ENCODE data around the gene TTN. TPM values are rescaled to one million over a fixed set of nuclear protein-coding genes. Genes with fewer than 3 reads are reported as not detected.
A peak's percentile ranks its signal among the peaks of the same experiment; 100 is the strongest.

TTN gene
- total RNA-seq, 1 experiment from 2014 or later: 0.24 TPM

DNA sequence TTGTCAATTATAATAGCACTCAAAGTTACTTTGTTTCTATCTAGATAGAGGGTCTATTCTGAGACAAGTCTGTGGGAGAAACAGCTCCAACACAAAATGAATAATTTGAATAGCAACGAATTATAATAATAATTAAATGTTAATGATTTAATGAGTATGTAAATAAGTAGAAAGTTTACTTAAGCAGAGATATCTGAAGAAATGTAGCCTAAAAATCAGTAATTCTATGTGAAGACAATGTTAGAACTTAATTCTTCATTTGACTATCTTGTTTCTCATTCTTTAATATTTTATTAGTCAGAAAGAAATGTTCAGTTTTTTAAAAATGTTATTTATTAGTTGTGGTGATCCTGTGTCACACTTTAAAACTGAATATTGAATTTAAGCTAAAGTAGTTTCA, 165.7 kb downstream of the TTN start:
- TF ChIP-seq CTCF (IDR thresholded peaks at IDR 0.05; ENCODE audit: unreplicated experiment): no peak
- Mint-ChIP-seq H3K27me3 (ENCODE audit: unreplicated experiment) (no peaks in the 10 kb centered on the region), H3K4me3 (ENCODE audit: low read depth, unreplicated experiment) (no peak overlapping the region), H3K4me1 (ENCODE audit: low read depth, unreplicated experiment) (no peaks in the 10 kb centered on the region), H3K36me3 (ENCODE audit: insufficient read depth, unreplicated experiment) (no peaks in the 10 kb centered on the region), H3K27ac (ENCODE audit: unreplicated experiment) (no peak overlapping the region), H3K9me3 (ENCODE audit: low read depth, unreplicated experiment) (no peaks in the 10 kb centered on the region)
- BruUV-seq (replicated peaks): no TSS peak
- DNase-seq: no peak
- CTCF ChIA-PET: no interaction called here
- intact Hi-C loops (cut with micrococcal nuclease; ENCODE audit: unreplicated experiment): no loop called here

- no TSS peak for BruUV-seq (replicated peaks)
- H3K27me3 Mint-ChIP-seq (ENCODE audit: unreplicated experiment): no peaks in the 10 kb centered on the region
- no peak for TF ChIP-seq CTCF (IDR thresholded peaks at IDR 0.05; ENCODE audit: unreplicated experiment)
- H3K9me3 Mint-ChIP-seq (ENCODE audit: low read depth, unreplicated experiment): no peaks in the 10 kb centered on the region
- no peak for DNase-seq
- H3K4me1 Mint-ChIP-seq (ENCODE audit: low read depth, unreplicated experiment): no peaks in the 10 kb centered on the region
- H3K4me3 Mint-ChIP-seq (ENCODE audit: low read depth, unreplicated experiment): no peak overlapping the region
- CTCF ChIA-PET: no interaction called here
- no peaks in the 10 kb centered on the region for H3K36me3 Mint-ChIP-seq (ENCODE audit: insufficient read depth, unreplicated experiment)
- intact Hi-C loops (cut with micrococcal nuclease; ENCODE audit: unreplicated experiment): no loop called here
- H3K27ac Mint-ChIP-seq (ENCODE audit: unreplicated experiment): peak overlapping the region; percentile 39
These were observed 171.3 kb downstream of the TTN start for GRCh38 chr2:178635897-178636296.

GRCh38 chr2:178632729-178633128, 174.5 kb downstream of the TTN start:
- Mint-ChIP-seq H3K27ac (ENCODE audit: unreplicated experiment) (no peak overlapping the region), H3K9me3 (ENCODE audit: low read depth, unreplicated experiment) (no peaks in the 10 kb centered on the region), H3K27me3 (ENCODE audit: unreplicated experiment) (no peaks in the 10 kb centered on the region), H3K4me1 (ENCODE audit: low read depth, unreplicated experiment) (no peaks in the 10 kb centered on the region), H3K4me3 (ENCODE audit: low read depth, unreplicated experiment) (no peak overlapping the region), H3K36me3 (ENCODE audit: insufficient read depth, unreplicated experiment) (no peaks in the 10 kb centered on the region)
- no peak for DNase-seq
- CTCF ChIA-PET: no interaction called here
- TF ChIP-seq CTCF (IDR thresholded peaks at IDR 0.05; ENCODE audit: unreplicated experiment): no peak
- intact Hi-C loops (cut with micrococcal nuclease; ENCODE audit: unreplicated experiment): no loop called here
- BruUV-seq (replicated peaks): no TSS peak

DNA sequence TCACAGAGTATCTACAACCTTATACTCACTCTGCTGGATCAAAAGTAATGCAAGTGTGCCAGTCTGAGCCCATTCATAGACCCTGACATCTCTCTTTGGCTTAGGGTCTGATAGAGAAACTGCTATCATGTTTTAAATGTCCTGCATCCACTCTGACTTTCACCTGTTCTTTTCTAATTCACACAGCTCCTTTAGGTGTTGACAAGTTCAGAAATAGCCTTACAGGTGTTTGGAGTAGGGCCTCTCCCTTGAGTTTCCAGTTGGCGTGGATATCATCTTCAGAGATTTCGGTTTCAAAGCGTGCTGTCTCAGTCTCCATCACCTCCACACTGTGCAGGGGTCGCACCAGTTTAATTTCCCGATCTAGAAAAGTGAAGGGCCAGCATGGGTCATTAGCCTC, 176.6 kb downstream of the TTN start:
- DNase-seq: no peak
- no peaks in the 10 kb centered on the region for H3K4me1 Mint-ChIP-seq (ENCODE audit: low read depth, unreplicated experiment)
- no peaks in the 10 kb centered on the region for H3K9me3 Mint-ChIP-seq (ENCODE audit: low read depth, unreplicated experiment)
- no peak for TF ChIP-seq CTCF (IDR thresholded peaks at IDR 0.05; ENCODE audit: unreplicated experiment)
- H3K27ac Mint-ChIP-seq (ENCODE audit: unreplicated experiment): no peak overlapping the region
- H3K4me3 Mint-ChIP-seq (ENCODE audit: low read depth, unreplicated experiment): no peak overlapping the region
- no peaks in the 10 kb centered on the region for H3K36me3 Mint-ChIP-seq (ENCODE audit: insufficient read depth, unreplicated experiment)
- CTCF ChIA-PET: no interaction called here
- BruUV-seq (replicated peaks): no TSS peak
- H3K27me3 Mint-ChIP-seq (ENCODE audit: unreplicated experiment): no peaks in the 10 kb centered on the region
- intact Hi-C loops (cut with micrococcal nuclease; ENCODE audit: unreplicated experiment): no loop called here

- CTCF ChIA-PET: no interaction called here
- H3K27ac Mint-ChIP-seq (ENCODE audit: unreplicated experiment): no peak overlapping the region
- H3K36me3 Mint-ChIP-seq (ENCODE audit: insufficient read depth, unreplicated experiment): no peaks in the 10 kb centered on the region
- H3K9me3 Mint-ChIP-seq (ENCODE audit: low read depth, unreplicated experiment): no peaks in the 10 kb centered on the region
- DNase-seq: no peak
- no peaks in the 10 kb centered on the region for H3K27me3 Mint-ChIP-seq (ENCODE audit: unreplicated experiment)
- TF ChIP-seq CTCF (IDR thresholded peaks at IDR 0.05; ENCODE audit: unreplicated experiment): no peak
- no peak overlapping the region for H3K4me3 Mint-ChIP-seq (ENCODE audit: low read depth, unreplicated experiment)
- no peaks in the 10 kb centered on the region for H3K4me1 Mint-ChIP-seq (ENCODE audit: low read depth, unreplicated experiment)
- intact Hi-C loops (cut with micrococcal nuclease; ENCODE audit: unreplicated experiment): no loop called here
- no TSS peak for BruUV-seq (replicated peaks)
These were observed 177.8 kb downstream of the TTN start for GRCh38 chr2:178629463-178629862.

Data from Calu3 (cell line).